ENCODE data around the gene COL5A2. TPM values are rescaled to one million over a fixed set of nuclear protein-coding genes. Genes with fewer than 3 reads are reported as not detected.

Gene COL5A2
- total RNA-seq, 1 donor from 2014 or later = 23.7 TPM

DNA sequence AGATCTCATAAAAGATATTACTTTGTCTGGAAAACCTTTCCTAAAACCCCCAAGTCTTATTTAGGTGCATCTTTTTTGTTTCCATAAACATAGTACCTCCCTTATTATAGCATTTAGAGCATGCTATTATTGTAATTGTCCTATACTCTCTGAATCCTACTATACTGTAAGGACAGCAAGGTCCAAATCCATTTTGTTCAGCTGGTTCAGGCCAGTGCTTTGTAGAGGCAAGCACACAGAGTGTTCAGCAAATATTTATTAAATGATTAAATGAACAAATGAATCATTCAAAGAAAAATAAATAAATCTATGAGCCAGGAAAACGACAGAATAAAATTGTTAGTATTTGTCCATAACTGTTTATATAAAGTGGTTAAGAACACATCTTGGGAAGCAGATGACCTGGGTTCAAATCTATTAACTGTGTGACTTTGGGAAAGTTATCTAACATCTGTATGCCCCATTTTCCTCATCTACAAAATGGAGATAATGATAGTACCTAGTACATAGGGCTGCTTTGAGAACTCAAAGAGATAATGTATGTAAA is 119.4 kb downstream of the COL5A2 start:
- Mint-ChIP-seq H3K27me3 (ENCODE audit: unreplicated experiment) (no peaks in the 10 kb centered on the region), H3K36me3 (ENCODE audit: unreplicated experiment) (no peaks in the 10 kb centered on the region), H3K9me3 (ENCODE audit: unreplicated experiment) (no peaks in the 10 kb centered on the region), H3K4me1 (ENCODE audit: low read depth, unreplicated experiment) (no peaks in the 10 kb centered on the region), H3K27ac (ENCODE audit: unreplicated experiment) (no peak overlapping the region), H3K4me3 (ENCODE audit: unreplicated experiment) (no peak overlapping the region)
- no peak for DNase-seq
- TF ChIP-seq, protein P1, sequence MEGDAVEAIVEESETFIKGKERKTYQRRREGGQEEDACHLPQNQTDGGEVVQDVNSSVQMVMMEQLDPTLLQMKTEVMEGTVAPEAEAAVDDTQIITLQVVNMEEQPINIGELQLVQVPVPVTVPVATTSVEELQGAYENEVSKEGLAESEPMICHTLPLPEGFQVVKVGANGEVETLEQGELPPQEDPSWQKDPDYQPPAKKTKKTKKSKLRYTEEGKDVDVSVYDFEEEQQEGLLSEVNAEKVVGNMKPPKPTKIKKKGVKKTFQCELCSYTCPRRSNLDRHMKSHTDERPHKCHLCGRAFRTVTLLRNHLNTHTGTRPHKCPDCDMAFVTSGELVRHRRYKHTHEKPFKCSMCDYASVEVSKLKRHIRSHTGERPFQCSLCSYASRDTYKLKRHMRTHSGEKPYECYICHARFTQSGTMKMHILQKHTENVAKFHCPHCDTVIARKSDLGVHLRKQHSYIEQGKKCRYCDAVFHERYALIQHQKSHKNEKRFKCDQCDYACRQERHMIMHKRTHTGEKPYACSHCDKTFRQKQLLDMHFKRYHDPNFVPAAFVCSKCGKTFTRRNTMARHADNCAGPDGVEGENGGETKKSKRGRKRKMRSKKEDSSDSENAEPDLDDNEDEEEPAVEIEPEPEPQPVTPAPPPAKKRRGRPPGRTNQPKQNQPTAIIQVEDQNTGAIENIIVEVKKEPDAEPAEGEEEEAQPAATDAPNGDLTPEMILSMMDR (IDR thresholded peaks at IDR 0.05; ENCODE audit: partially characterized antibody, unreplicated experiment) = no peak

DNA sequence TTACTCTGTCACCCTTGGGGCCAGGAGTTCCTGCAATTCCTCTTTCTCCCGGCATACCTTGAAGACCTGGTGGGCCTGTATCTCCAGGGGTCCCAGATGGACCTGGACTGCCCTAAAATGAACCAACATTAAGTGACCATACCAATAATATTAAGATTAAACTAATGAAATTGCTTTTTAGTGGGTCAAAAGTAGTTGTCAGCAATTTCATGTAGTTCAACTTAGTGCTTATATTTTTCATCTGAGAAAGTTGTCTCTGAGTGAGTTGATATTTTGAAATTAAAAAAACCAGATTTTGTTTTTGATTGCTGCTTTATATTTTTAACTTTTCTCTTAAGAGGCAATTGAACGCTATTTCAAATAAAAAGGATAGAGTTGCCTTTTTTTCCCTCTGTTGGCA is 122.2 kb downstream of the COL5A2 start:
- no peak overlapping the region for H3K27ac Mint-ChIP-seq (ENCODE audit: unreplicated experiment)

DNA sequence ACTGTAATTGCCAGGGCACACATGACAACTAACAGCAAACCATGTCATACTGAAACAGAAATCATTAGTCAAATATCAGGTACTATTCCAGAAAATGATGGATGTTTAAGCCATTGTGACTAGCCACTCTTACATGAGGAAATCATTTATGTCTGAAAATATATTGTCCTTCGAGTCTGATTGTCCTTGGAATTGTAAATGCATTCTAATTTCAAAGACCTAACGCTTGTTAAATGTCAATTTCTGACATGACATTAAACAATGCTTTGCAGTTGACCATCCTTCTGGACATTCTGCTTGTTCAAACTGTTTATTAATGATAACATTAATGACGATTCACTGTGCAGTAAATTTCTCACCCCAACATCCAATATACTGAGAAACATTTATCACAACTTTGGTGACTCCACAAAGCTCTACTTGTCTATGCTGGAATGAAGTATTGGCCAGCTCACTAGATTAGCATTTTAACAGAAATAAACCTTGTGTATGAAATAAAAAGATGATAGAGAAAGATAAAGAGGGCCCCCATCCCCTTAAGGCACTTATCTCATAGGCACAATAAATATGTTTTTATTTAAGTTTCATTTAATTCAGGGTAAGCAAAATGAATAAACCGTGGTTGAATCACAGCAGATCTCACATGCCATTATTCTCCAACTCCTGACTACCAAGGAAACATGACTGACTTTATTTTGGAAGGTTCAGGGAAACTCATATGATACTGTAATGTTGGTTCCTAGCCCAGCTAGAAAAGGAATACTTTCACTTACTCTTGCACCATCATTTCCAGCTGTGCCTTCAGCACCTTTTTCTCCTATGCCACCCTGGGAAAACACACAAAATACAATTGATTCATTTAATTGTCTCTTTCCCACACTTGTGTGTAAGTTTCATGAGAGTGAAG is 123.1 kb downstream of the COL5A2 start:
- no peak overlapping the region for H3K27ac Mint-ChIP-seq (ENCODE audit: unreplicated experiment)
- H3K27me3 Mint-ChIP-seq (ENCODE audit: unreplicated experiment) = no peaks in the 10 kb centered on the region
- no peaks in the 10 kb centered on the region for H3K9me3 Mint-ChIP-seq (ENCODE audit: unreplicated experiment)
- H3K36me3 Mint-ChIP-seq (ENCODE audit: unreplicated experiment) = no peaks in the 10 kb centered on the region
- no peaks in the 10 kb centered on the region for H3K4me1 Mint-ChIP-seq (ENCODE audit: low read depth, unreplicated experiment)
- no peak overlapping the region for H3K4me3 Mint-ChIP-seq (ENCODE audit: unreplicated experiment)
- TF ChIP-seq, protein P1 (IDR thresholded peaks at IDR 0.05; ENCODE audit: partially characterized antibody, unreplicated experiment) = no peak
- DNase-seq = no peak

More for the DNA sequence above, 122.2 kb downstream of the COL5A2 start:
- H3K9me3 Mint-ChIP-seq (ENCODE audit: unreplicated experiment) = no peaks in the 10 kb centered on the region
- no peak for DNase-seq
- H3K36me3 Mint-ChIP-seq (ENCODE audit: unreplicated experiment) = no peaks in the 10 kb centered on the region
- TF ChIP-seq, protein P1 (IDR thresholded peaks at IDR 0.05; ENCODE audit: partially characterized antibody, unreplicated experiment) = no peak
- no peaks in the 10 kb centered on the region for H3K27me3 Mint-ChIP-seq (ENCODE audit: unreplicated experiment)
- H3K4me1 Mint-ChIP-seq (ENCODE audit: low read depth, unreplicated experiment) = no peaks in the 10 kb centered on the region
- H3K4me3 Mint-ChIP-seq (ENCODE audit: unreplicated experiment) = no peak overlapping the region

DNA sequence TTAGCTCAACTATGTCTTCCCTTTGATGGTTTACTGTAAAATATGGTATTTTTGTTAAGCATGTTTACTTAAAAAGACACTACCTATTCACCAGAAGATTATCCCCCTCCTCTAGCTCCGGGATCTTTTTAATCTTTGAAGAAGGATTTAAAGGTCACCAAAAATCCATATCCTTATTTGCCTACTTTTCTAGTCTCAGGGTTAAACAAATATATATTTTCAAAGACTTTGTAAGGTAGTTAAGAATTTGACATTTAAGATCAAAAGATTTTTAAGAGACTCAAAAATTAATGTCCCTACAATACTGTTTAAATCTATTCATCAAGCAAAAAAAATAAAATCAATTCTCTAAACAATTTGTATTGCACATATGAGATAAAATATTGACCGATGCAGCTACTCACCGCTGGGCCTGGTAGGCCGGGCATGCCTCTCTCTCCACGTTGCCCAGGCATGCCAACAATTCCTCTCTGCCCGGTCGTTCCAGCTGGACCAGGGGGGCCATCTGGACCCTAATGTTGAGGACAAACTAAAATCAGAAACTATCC is 129.3 kb downstream of the COL5A2 start:
- no peak for DNase-seq
- no peaks in the 10 kb centered on the region for H3K36me3 Mint-ChIP-seq (ENCODE audit: unreplicated experiment)
- no peaks in the 10 kb centered on the region for H3K4me1 Mint-ChIP-seq (ENCODE audit: low read depth, unreplicated experiment)
- H3K27me3 Mint-ChIP-seq (ENCODE audit: unreplicated experiment) = peaks cover 3% of the 10 kb centered on the region
- no peak overlapping the region for H3K27ac Mint-ChIP-seq (ENCODE audit: unreplicated experiment)
- no peak overlapping the region for H3K4me3 Mint-ChIP-seq (ENCODE audit: unreplicated experiment)
- H3K9me3 Mint-ChIP-seq (ENCODE audit: unreplicated experiment) = no peaks in the 10 kb centered on the region
- TF ChIP-seq, protein P1 (IDR thresholded peaks at IDR 0.05; ENCODE audit: partially characterized antibody, unreplicated experiment) = no peak
